ENCODE results near the gene ABCA7.
"Not testable (repeated sequence)": the region's sequence is repeated elsewhere in the genome, so short reads cannot be mapped to it uniquely, and the experiment has no call there.

ABCA7 gene

GRCh38 chr19:1016647-1017114, 23.2 kb upstream of the ABCA7 start:
- peak in 1 of 2 donors; percentile 19 for DNase-seq

DNA sequence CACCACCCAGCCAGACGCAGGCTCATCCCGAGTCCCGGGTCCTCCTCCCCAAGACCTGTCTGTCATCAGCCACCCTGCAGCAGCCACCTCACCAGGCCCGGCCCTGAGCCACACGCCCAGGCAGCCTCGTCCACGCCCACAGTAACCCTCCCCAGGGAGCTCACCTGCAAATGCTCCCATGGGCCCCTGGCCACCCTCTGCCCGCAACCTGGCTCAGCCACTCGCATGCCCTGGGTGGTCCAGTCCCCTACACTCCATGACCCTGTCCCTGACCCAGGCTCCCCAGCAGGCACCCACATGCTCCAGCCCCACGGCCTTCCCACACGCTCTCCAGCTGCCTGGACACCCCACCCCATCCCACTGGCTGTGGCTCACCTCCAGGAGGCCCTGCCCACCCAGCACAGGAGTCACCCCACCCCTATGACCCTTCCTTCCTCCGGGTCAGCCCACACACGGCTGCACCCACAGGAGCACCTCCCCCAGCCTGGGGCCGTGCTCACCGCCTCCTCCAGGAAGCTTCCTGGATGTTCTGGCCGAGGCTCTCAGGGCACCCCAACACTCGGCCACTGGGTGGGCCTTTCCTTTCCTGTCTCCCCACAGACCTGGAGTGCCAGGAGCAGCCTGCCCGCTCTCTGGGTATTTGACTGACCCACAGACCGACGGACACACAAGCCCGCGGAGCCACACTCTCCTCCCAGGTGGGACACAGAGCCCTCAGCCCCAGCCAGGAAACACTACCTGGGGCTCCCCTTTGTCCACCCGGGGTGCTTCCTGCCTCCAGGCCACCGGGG, 22.6 kb upstream of the ABCA7 start:
- peak in 1 of 2 donors; percentile 21 for DNase-seq

- no peak for DNase-seq
These were observed 22.0 kb upstream of the ABCA7 start for GRCh38 chr19:1017906-1018305.

DNA sequence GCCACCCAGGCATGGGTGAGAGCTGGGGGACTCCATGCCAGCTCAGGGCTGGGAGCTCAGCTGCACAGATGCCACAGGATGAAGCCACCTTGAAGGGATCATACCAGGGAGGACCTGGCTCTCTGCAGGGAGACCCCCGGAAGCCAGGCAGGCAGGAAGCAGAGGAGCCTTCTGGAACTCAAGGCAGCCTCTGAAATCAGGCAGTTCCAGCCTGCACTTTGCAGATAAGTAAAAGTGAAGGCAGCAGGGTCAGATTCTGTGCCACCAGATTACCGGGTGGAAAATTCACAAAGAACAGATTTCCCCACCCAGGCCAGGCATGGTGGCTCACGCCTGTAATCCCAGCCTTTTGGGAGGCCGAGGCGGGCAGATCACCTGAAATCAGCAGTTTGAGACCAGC, 21.5 kb upstream of the ABCA7 start:
- DNase-seq: no peak

- DNase-seq: no peak
These were observed 20.8 kb upstream of the ABCA7 start for GRCh38 chr19:1018932-1019615.

- DNase-seq: no peak
These were observed 20.3 kb upstream of the ABCA7 start for GRCh38 chr19:1019616-1019961.

DNA sequence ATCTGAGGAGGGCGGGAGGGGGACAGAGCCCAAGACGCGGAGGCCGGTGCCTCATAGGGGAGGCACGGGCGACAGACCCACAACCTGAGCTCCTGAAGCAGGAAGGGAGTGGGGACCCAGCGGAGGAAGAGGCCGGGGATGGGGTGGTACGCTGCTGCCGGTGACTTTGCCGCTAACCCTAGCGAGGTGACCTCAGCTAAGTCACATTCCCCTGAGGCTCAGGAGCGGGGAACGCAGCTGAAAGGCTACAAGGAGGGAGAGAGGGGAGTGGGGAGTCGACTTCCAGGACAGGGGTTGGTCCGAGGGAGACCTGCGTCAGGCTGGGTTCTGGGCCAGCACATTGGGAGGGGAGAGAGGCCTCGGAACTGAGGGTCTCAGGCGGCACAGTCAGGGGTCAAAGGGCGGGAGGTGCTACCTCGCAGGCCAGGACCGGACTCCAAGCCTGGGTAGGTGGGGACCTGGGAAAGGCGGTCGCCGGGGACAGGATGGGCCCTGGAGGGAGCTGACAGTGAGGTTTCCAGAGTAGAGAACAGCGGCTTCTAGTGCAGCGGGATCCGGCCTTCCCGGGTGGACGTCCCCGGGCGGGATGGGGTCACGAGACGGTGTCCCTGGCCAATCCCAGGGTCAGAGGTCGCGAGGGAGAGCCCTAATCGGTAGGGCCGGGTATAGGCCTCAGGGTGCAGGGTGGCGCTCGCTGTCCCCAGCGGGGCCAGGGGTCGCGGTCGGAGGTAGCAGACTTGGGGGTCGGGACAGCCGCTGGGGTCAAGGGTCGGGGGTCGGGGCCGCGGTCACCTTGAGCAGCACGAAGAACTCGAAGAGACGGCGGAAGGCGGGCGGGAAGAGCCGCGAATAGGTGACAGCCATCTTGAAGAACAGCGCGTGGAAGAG, 19.7 kb upstream of the ABCA7 start:
- peak in 1 of 2 donors; percentile 41 for DNase-seq

- peak; percentile 97 to 98 for DNase-seq
These were observed 19.0 kb upstream of the ABCA7 start, which contains the start of gene TMEM259 for GRCh38 chr19:1020868-1021425. TSS of gene TMEM259 (minus strand) at chr19:1021123. CDS start at chr19:1020996, 127 bp downstream.

GRCh38 chr19:1023883-1024188, 16.1 kb upstream of the ABCA7 start:
- not testable (repeated sequence) for DNase-seq

- DNase-seq: not testable (repeated sequence)
These were observed 14.8 kb upstream of the ABCA7 start for GRCh38 chr19:1025080-1025479.

- peak; percentile 69 to 82 for DNase-seq
These were observed 13.7 kb upstream of the ABCA7 start, which contains the start of gene CNN2 for GRCh38 chr19:1025960-1026782. TSS of gene CNN2 (plus strand) at chr19:1026608. CDS start at chr19:1026662, 54 bp downstream.

GRCh38 chr19:1026783-1027649, 12.9 kb upstream of the ABCA7 start:
- DNase-seq: peak; percentile 22 to 28

- no peak for DNase-seq
These were observed 12.3 kb upstream of the ABCA7 start for GRCh38 chr19:1027650-1028061.

DNA sequence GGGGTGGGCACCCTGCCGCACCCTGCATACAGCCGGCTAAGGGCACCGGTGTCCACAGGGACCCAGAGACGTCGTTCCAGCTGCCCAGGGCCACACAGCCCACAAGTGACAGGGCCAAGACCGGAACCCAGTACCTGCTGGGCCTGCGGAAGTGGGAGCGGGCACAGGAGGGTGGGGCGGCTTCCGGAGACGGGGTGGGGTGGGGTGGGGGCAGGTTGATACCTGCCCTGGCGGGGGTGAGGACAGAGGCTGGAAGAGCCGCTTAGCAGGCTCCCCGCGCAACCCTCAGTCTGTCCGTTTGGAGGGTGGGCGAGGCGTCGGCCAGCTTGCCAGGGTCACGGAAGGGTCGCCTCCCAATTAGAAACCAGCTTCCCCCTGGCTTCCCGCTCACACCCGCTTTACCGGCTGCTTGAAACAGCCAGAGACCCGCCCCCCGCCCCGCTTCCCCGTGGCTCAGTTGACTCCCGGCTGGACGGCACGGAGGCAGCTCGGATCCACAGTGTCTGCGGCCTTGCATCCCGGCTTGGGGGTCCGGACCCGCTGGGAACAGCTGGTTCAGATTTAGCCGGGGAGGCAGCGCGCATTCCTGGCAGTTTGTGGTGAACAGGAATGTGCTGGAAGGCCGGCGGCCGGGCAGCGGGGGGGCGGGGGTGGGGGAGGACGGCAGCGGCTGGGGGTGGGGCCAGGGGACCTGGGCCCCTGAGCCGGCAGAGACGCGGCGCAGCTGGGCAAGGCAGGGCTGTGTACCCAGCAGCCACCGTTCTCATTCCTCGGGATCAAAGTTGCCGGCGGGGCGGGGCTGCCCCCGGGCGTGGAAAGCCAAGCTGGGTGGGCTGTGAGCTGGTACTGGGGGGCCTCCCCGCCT, 11.6 kb upstream of the ABCA7 start:
- DNase-seq: peak; percentile 27 to 42

- no peak for DNase-seq
These were observed 7.5 kb upstream of the ABCA7 start for GRCh38 chr19:1032264-1032867.

DNA sequence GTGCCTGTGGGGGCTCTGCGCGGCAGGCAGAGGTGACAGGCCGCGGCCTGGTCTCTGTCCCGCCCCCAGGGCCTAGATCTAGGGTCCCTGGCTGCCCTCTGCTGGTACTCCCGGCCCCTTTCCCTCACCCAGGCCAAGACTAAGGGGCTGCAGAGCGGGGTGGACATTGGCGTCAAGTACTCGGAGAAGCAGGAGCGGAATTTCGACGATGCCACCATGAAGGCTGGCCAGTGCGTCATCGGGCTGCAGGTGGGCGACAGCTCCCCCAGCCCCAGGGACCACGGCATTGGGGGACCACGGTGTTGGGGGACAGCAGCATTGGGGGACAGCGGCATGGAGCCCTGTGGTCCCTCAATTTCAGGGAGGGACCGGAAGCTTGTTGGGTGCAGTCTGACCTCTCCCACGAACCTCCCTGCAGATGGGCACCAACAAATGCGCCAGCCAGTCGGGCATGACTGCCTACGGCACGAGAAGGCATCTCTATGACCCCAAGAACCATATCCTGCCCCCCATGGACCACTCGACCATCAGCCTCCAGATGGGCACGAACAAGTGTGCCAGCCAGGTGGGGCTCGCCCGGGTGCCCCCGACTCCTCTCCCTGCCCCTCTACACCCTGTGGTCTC, 3.8 kb upstream of the ABCA7 start:
- DNase-seq: no peak

- DNase-seq: no peak
These were observed 2.3 kb upstream of the ABCA7 start for GRCh38 chr19:1037621-1038064.

- DNase-seq: no peak
These were observed 795 bp upstream of the ABCA7 start for GRCh38 chr19:1038978-1039645.
